Measurements from ENCODE around the gene MPV17L. TPM values are rescaled to one million over a fixed set of nuclear protein-coding genes. Genes with fewer than 3 reads are reported as not detected.
"Not testable (repeated sequence)": the region's sequence is repeated elsewhere in the genome, so short reads cannot be mapped to it uniquely, and the experiment has no call there.

The MPV17L gene
- total and polyA plus RNA-seq, 2 donors (not counting 3 experiments of a cell fraction or from before 2014, with no cell fraction given) = 0.06 to 0.22 TPM

DNA sequence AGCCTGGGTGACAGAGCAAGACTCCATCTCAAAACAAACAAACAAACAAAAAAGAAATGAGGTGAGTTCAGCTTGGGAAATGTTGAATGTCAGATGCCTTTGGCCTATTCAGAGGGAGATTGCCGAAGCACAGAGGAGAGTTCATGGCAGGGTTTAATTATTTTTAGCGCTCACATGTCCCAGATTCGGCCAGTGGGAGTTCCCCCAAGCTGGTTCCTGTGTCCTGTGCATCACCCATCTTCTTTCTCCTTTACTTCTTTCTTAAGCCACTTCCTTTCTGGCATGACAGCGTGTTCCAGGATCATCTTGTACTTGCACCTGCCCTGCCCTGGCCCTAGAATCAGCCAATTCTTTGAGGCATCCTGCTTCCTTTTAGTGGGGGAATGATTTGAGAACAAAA is 9.2 kb downstream of the MPV17L start:
- FAIRE-seq (no peak), DNase-seq (ENCODE audit: low read depth, low spot score) (no peak)
- Histone ChIP-seq H3K4me1 (ENCODE audit: control insufficient read depth, extremely low read depth, insufficient read depth, low read length) (no peaks in the 10 kb centered on the region), H3K9me1 (replicated peaks; ENCODE audit: control insufficient read depth, extremely low read depth, insufficient read depth, low read length) (no peaks in the 10 kb centered on the region), H3K27ac (ENCODE audit: insufficient read depth, low read depth, low read length) (no peak overlapping the region), H2AFZ (ENCODE audit: low read depth, low read length) (no peak overlapping the region), H3K27me3 (ENCODE audit: control insufficient read depth in 2 of 2, insufficient read depth in 2 of 2, low read length in 2 of 2) (no peaks in the 10 kb centered on the region), H3K79me2 (ENCODE audit: control insufficient read depth, insufficient read depth, low read length) (no peaks in the 10 kb centered on the region), H3K4me3 (replicated peaks in 1 of 3; ENCODE audit: insufficient read depth in 1 of 3, low read depth in 1 of 3, low read length in 3 of 3) (no peak overlapping the region), H4K20me1 (replicated peaks; ENCODE audit: control insufficient read depth, extremely low read depth, insufficient read depth, low read length) (no peaks in the 10 kb centered on the region), H3K9me3 (replicated peaks; ENCODE audit: control insufficient read depth, insufficient read depth, low read length) (no peaks in the 10 kb centered on the region), H3K9ac (replicated peaks; ENCODE audit: extremely low read depth, insufficient read depth, low read length) (no peak overlapping the region), H3K36me3 (ENCODE audit: control insufficient read depth in 2 of 2, extremely low read depth in 1 of 2, insufficient read depth in 2 of 2, low read length in 2 of 2) (no peaks in the 10 kb centered on the region), H3K4me2 (ENCODE audit: insufficient read depth, low read length) (no peak overlapping the region)
- BruUV-seq (replicated peaks) = no TSS peak
- TF ChIP-seq GATA2 (IDR thresholded peaks at IDR 0.05; ENCODE audit: insufficient read depth, insufficient read length, low read depth, low read length) (no peak), POLR2AphosphoS5 (IDR thresholded peaks at IDR 0.05; ENCODE audit: insufficient read depth, low read depth, low read length) (no peak), FOS (IDR thresholded peaks at IDR 0.05; ENCODE audit: borderline replicate concordance, insufficient read depth, low read length) (no peak), EZH2 (IDR thresholded peaks at IDR 0.05; ENCODE audit: borderline replicate concordance, low read depth, low read length, severe bottlenecking) (no peak)
- TF ChIP-seq, protein P1, sequence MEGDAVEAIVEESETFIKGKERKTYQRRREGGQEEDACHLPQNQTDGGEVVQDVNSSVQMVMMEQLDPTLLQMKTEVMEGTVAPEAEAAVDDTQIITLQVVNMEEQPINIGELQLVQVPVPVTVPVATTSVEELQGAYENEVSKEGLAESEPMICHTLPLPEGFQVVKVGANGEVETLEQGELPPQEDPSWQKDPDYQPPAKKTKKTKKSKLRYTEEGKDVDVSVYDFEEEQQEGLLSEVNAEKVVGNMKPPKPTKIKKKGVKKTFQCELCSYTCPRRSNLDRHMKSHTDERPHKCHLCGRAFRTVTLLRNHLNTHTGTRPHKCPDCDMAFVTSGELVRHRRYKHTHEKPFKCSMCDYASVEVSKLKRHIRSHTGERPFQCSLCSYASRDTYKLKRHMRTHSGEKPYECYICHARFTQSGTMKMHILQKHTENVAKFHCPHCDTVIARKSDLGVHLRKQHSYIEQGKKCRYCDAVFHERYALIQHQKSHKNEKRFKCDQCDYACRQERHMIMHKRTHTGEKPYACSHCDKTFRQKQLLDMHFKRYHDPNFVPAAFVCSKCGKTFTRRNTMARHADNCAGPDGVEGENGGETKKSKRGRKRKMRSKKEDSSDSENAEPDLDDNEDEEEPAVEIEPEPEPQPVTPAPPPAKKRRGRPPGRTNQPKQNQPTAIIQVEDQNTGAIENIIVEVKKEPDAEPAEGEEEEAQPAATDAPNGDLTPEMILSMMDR (IDR thresholded peaks at IDR 0.05; ENCODE audit: extremely low read depth in 1 of 2, insufficient read depth in 1 of 2, low read depth in 1 of 2, low read length in 2 of 2) = no peak
- dilution Hi-C loops (cut with MboI; ENCODE audit: extremely low pct_ligation_motif_present, low sequenced_read_pairs) = no loop called here
- ChIA-PET POLR2A (no interaction called here), CTCF (no interaction called here)
- intact Hi-C loops (cut with micrococcal nuclease) = no loop called here

DNA sequence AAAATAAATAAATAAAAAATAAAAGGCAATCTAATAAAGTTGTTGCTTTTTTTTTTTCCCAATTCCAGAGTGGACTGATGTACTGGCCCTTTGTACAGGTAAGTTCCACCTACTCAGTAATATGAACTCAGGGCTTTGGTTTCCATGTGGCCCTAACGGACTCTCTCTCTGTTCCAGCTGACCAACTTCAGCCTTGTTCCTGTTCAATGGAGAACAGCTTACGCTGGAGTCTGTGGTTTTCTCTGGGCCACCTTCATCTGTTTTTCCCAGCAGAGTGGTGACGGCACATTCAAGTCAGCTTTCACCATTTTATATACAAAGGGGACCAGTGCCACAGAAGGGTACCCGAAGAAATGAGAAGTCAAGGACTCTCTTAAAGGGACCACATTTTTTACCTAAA is 12.2 kb downstream of the MPV17L start:
- H3K4me2 ChIP-seq (ENCODE audit: insufficient read depth, low read length); DNase-seq (ENCODE audit: low read depth, low spot score); H3K79me2 ChIP-seq (ENCODE audit: control insufficient read depth, insufficient read depth, low read length); H3K36me3 ChIP-seq (ENCODE audit: control insufficient read depth in 2 of 2, extremely low read depth in 1 of 2, insufficient read depth in 2 of 2, low read length in 2 of 2); H3K4me3 ChIP-seq (replicated peaks in 1 of 3; ENCODE audit: insufficient read depth in 1 of 3, low read depth in 1 of 3, low read length in 3 of 3); H3K4me1 ChIP-seq (ENCODE audit: control insufficient read depth, extremely low read depth, insufficient read depth, low read length); intact Hi-C loops (cut with micrococcal nuclease); dilution Hi-C loops (cut with MboI; ENCODE audit: extremely low pct_ligation_motif_present, low sequenced_read_pairs); H2AFZ ChIP-seq (ENCODE audit: low read depth, low read length); CTCF ChIA-PET; H3K27ac ChIP-seq (ENCODE audit: insufficient read depth, low read depth, low read length); H4K20me1 ChIP-seq (replicated peaks; ENCODE audit: control insufficient read depth, extremely low read depth, insufficient read depth, low read length); FAIRE-seq; POLR2A ChIA-PET; BruUV-seq (replicated peaks); H3K9me3 ChIP-seq (replicated peaks; ENCODE audit: control insufficient read depth, insufficient read depth, low read length); H3K27me3 ChIP-seq (ENCODE audit: control insufficient read depth in 2 of 2, insufficient read depth in 2 of 2, low read length in 2 of 2); H3K9ac ChIP-seq (replicated peaks; ENCODE audit: extremely low read depth, insufficient read depth, low read length); H3K9me1 ChIP-seq (replicated peaks; ENCODE audit: control insufficient read depth, extremely low read depth, insufficient read depth, low read length): not testable (repeated sequence)

DNA sequence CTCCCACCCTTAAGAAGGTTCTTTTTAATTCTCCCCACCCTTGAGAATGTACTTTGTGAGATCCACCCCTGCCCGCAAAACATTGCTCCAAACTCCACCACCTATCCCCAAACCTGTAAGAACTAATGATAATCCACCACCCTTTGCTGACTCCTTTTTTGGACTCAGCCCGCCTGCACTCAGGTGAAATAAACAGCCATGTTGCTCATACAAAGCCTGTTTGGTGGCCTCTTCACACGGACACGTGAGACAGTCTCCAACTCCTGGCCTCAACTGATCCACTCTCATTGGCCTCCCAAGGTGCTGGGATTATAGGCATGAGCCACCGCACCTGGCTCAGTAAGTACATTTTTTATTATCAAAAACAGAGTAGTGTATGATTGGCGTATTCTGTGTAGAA is 13.9 kb downstream of the MPV17L start:
- FAIRE-seq = not testable (repeated sequence)

More for the DNA sequence above, 13.9 kb downstream of the MPV17L start:
- H3K27me3 ChIP-seq (ENCODE audit: control insufficient read depth in 2 of 2, insufficient read depth in 2 of 2, low read length in 2 of 2); H3K9me3 ChIP-seq (replicated peaks; ENCODE audit: control insufficient read depth, insufficient read depth, low read length); H2AFZ ChIP-seq (ENCODE audit: low read depth, low read length); H3K36me3 ChIP-seq (ENCODE audit: control insufficient read depth in 2 of 2, extremely low read depth in 1 of 2, insufficient read depth in 2 of 2, low read length in 2 of 2); H3K79me2 ChIP-seq (ENCODE audit: control insufficient read depth, insufficient read depth, low read length); DNase-seq (ENCODE audit: low read depth, low spot score); H3K4me3 ChIP-seq (replicated peaks in 1 of 3; ENCODE audit: insufficient read depth in 1 of 3, low read depth in 1 of 3, low read length in 3 of 3); H3K27ac ChIP-seq (ENCODE audit: insufficient read depth, low read depth, low read length); H3K4me2 ChIP-seq (ENCODE audit: insufficient read depth, low read length); BruUV-seq (replicated peaks); POLR2A ChIA-PET; H3K9ac ChIP-seq (replicated peaks; ENCODE audit: extremely low read depth, insufficient read depth, low read length); dilution Hi-C loops (cut with MboI; ENCODE audit: extremely low pct_ligation_motif_present, low sequenced_read_pairs); H3K9me1 ChIP-seq (replicated peaks; ENCODE audit: control insufficient read depth, extremely low read depth, insufficient read depth, low read length); intact Hi-C loops (cut with micrococcal nuclease); H3K4me1 ChIP-seq (ENCODE audit: control insufficient read depth, extremely low read depth, insufficient read depth, low read length); H4K20me1 ChIP-seq (replicated peaks; ENCODE audit: control insufficient read depth, extremely low read depth, insufficient read depth, low read length): not testable (repeated sequence)
- CTCF ChIA-PET = interaction anchor here (0.7 kb wide), 1 partner anchor 18 kb away, joined by 4 read pairs; no protein-coding TSS in a partner anchor
